Peyer's patch (tissue), 4 donors: Measurements from ENCODE around the gene TGFBI. TPM values are rescaled to one million over a fixed set of nuclear protein-coding genes. Genes with fewer than 3 reads are reported as not detected.

Experiments used
- DNase-seq, 3 donors: peaks; one replicate each; pipeline ENCODE4 v3.0.0-alpha.2; 2017 to 2019
- H3K27ac ChIP-seq, 4 donors: fragments of 200-600 bp; sonication (generic); one replicate each; pipeline ENCODE4 v1.5.1; 2016 to 2019
- H3K27me3 ChIP-seq, 2 donors: fragments of 200-600 bp; sonication (generic); one replicate each; pipeline ENCODE4 v1.5.1; 2019
- H3K36me3 ChIP-seq, 3 donors: fragments of 200-600 bp; sonication (generic); one replicate each; pipeline ENCODE4 v1.5.1; 2016 to 2019
- H3K4me1 ChIP-seq, 4 donors: fragments of 200-600 bp; sonication (generic); one replicate each; pipeline ENCODE4 v1.5.1; 2016 to 2019
- H3K4me3 ChIP-seq, 4 donors: fragments of 200-600 bp; sonication (generic); 1 replicate in 3 of 4; 2 replicates in 1 of 4; pipeline ENCODE4 v1.5.1; 2016 to 2019; ENCODE audit warnings: mild to moderate bottlenecking in 1 of 4
- H3K9me3 ChIP-seq, 4 donors: fragments of 200-600 bp; sonication (generic); one replicate each; pipeline ENCODE4 v1.5.1; 2016 to 2019; ENCODE audit warnings: mild to moderate bottlenecking in 1 of 4
- POLR2A ChIP-seq, 2 donors: fragments of 450-650 bp; IDR thresholded peaks; one replicate each; pipeline ENCODE4 v1.5.1; 2017; ENCODE audit warnings: antibody characterized with exemption in 2 of 2, mild to moderate bottlenecking in 2 of 2, moderate library complexity in 2 of 2
- total RNA-seq, 4 donors: library from RNA; depleted of rRNA; stranded (reverse); fragments of >200 nt; gene quantifications; one replicate each; pipeline ENCODE4 v1.1.0, GENCODE V29; 2016
- TF ChIP-seq, protein P1 (sequence below), 6 experiments: fragments of 450-650 bp in 4 of 6; fragments of 200-600 bp in 2 of 6; sonication (generic) in 1 of 6; IDR thresholded peaks; one replicate each; pipeline ENCODE4 v1.5.1; 2017 to 2019; ENCODE audit warnings: antibody characterized with exemption in 6 of 6, mild to moderate bottlenecking in 3 of 6, moderate library complexity in 1 of 6

Gene TGFBI
- total RNA-seq, 4 donors from 2014 or later: 17.5 to 56.9 (median 26.3) TPM

- Histone ChIP-seq H3K36me3 (no peaks in the 10 kb centered on the region), H3K4me1 (peaks cover 0 to 29% (median 0%) of the 10 kb centered on the region in 4 donors), H3K9me3 (no peaks in the 10 kb centered on the region), H3K27ac (no peak overlapping the region), H3K27me3 (no peaks in the 10 kb centered on the region), H3K4me3 (no peak overlapping the region)
- DNase-seq: peak in 1 of 3 donors; percentile 13
- no peak for TF ChIP-seq POLR2A (IDR thresholded peaks at IDR 0.05)
- TF ChIP-seq, protein P1, sequence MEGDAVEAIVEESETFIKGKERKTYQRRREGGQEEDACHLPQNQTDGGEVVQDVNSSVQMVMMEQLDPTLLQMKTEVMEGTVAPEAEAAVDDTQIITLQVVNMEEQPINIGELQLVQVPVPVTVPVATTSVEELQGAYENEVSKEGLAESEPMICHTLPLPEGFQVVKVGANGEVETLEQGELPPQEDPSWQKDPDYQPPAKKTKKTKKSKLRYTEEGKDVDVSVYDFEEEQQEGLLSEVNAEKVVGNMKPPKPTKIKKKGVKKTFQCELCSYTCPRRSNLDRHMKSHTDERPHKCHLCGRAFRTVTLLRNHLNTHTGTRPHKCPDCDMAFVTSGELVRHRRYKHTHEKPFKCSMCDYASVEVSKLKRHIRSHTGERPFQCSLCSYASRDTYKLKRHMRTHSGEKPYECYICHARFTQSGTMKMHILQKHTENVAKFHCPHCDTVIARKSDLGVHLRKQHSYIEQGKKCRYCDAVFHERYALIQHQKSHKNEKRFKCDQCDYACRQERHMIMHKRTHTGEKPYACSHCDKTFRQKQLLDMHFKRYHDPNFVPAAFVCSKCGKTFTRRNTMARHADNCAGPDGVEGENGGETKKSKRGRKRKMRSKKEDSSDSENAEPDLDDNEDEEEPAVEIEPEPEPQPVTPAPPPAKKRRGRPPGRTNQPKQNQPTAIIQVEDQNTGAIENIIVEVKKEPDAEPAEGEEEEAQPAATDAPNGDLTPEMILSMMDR (IDR thresholded peaks at IDR 0.05): no peak
These were observed 1.5 kb upstream of the TGFBI start for GRCh38 chr5:136027311-136027710.

- H3K4me1 ChIP-seq: peaks cover 0 to 29% (median 0%) of the 10 kb centered on the region in 4 donors
- DNase-seq: no peak
- no peak overlapping the region for H3K27ac ChIP-seq
- no peaks in the 10 kb centered on the region for H3K36me3 ChIP-seq
- H3K27me3 ChIP-seq: no peaks in the 10 kb centered on the region
- TF ChIP-seq POLR2A (IDR thresholded peaks at IDR 0.05): no peak
- TF ChIP-seq, protein P1 (IDR thresholded peaks at IDR 0.05): no peak
- H3K4me3 ChIP-seq: no peak overlapping the region
- no peaks in the 10 kb centered on the region for H3K9me3 ChIP-seq
These were observed 698 bp upstream of the TGFBI start for GRCh38 chr5:136028090-136028489.

DNA sequence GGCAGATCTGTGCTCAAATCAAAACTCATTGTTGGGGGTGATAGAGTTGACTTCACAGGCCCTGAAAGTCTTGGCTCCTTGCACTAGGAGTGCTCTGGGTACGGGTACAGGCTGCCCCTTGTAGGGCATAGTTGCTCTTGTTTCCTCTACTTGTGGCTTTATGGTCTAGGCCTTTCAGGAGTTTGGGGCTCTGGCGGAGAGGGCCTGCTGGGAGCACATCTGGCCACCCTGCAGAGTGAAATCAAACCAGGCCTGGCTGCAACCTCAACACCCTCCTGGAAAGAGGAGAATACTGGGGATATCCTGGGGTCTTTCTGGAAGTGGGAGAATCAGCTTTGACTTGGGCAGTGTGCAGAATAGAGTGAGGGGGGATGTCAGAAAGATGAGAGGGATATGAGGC lies 1.5 kb downstream of the TGFBI start:
- Histone ChIP-seq H3K4me3 (peak overlapping the region in 1 of 4 donors; percentile 64), H3K27me3 (no peaks in the 10 kb centered on the region), H3K9me3 (no peaks in the 10 kb centered on the region), H3K4me1 (peaks cover 0 to 29% (median 0%) of the 10 kb centered on the region in 4 donors), H3K36me3 (no peaks in the 10 kb centered on the region), H3K27ac (peak overlapping the region in 1 of 4 donors; percentile 74)
- TF ChIP-seq, protein P1 (IDR thresholded peaks at IDR 0.05): no peak
- TF ChIP-seq POLR2A (IDR thresholded peaks at IDR 0.05): no peak
- peak in 1 of 3 donors; percentile 19 for DNase-seq

DNA sequence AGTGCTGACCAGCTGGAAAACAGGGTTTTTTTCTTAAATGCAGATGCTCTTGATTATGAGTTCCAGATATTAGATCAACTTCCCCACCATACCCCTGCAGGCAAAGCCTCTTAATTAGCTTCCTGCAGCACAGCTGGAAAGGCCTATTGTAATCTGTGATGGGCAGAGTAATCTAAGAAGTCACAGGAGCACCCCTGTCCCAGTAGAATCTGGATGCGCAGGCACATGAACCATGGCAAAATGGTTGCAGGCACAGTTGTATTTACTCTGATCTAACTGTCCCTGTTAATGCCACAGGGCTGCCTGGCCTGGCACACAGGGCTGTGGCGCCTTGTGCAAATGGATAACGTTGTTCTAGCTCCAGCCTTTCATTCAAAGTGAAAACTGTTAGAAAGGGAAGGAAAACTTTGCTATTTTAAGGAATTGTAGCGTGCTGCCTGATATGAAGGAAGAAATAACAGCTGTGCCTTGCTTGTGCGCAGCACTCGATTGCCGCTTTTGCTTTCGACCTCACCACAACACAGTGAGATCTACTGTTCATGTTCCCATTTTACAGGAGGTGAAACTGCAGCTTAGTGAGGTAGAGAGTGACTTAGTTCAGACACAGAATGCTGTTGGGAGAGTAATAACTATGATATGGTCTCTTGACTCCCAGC lies 2.3 kb downstream of the TGFBI start:
- TF ChIP-seq, protein P1 (IDR thresholded peaks at IDR 0.05): no peak
- no peak for TF ChIP-seq POLR2A (IDR thresholded peaks at IDR 0.05)
- peak in 1 of 3 donors; percentile 45 for DNase-seq
- Histone ChIP-seq H3K36me3 (no peaks in the 10 kb centered on the region), H3K9me3 (no peaks in the 10 kb centered on the region), H3K27ac (peak overlapping the region in 1 of 4 donors; percentile 4), H3K4me1 (peaks cover 0 to 31% (median 0%) of the 10 kb centered on the region in 4 donors), H3K27me3 (no peaks in the 10 kb centered on the region), H3K4me3 (no peak overlapping the region)

DNA sequence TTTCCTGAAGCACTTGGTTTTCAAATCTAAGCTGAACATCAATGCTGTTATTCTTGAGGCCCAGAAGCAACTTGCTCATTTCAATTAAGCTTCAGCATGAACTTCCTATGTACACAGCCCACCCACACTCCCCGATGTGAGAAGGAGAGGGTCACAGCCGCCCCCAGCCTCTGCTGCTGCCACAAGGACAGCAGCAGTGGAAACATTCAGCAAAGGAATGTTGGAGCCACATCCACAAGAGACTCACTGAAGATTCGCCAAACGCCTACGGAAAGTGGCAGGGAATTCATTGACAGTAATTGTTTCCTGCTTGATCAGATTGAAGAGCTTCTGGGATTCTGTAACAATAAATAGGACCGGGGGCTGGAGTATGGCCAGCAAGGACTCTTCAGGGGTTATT lies 2.9 kb downstream of the TGFBI start:
- Histone ChIP-seq H3K36me3 (no peaks in the 10 kb centered on the region), H3K27me3 (no peaks in the 10 kb centered on the region), H3K9me3 (no peaks in the 10 kb centered on the region), H3K4me3 (no peak overlapping the region), H3K27ac (peak overlapping the region in 2 of 4 donors; percentile 4 to 17), H3K4me1 (peaks cover 0 to 33% (median 0%) of the 10 kb centered on the region in 4 donors)
- no peak for DNase-seq
- no peak for TF ChIP-seq POLR2A (IDR thresholded peaks at IDR 0.05)
- TF ChIP-seq, protein P1 (IDR thresholded peaks at IDR 0.05): no peak
